HG03139 (cell line): ENCODE measurements around the gene SIRPB1.
"Not testable (repeated sequence)": the region's sequence is repeated elsewhere in the genome, so short reads cannot be mapped to it uniquely, and the experiment has no call there.

Experiments
- ATAC-seq: cut with Tn5 transposase; IDR thresholded peaks from one replicate; pipeline ENCODE4 v1.9.1; 2021; ENCODE audit not compliant: unreplicated experiment

The SIRPB1 gene

DNA sequence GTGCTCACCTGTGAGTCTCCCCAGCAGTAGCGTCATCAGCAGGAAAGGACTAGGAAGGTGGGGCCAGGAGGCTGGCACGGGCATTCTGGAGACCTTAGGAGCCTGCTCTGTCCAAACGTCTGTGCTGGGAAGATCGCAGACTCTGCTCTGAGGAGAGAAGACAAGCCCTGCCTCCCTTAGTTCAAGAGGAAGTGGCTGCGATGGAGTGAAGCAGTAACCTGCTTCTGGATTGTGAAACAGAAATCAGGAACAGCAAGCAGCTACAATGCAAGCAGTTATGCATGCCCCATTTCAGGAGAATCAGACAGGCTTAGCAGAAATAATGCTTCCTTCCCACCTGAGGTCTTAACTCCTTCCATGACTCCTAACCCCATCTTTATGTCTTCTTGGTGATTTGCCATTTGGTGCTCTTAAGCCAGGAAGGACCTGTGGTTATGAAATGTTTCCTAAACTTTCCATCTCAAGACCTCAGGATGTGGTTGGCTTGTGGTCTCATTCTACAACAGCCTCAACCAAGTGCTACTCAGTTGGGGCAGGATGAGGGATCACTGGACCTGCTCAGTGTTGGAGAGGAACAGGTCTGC, at the start of gene SIRPB1:
Gene SIRPB1 (minus strand): TSS at position 149 of the 584 bp plus-strand sequence. CDS start 65 bp downstream, at position 84.
- no peak for ATAC-seq

GRCh38 chr20:1669304-1669703, 49.5 kb upstream of the SIRPB1 start:
- ATAC-seq = no peak

DNA sequence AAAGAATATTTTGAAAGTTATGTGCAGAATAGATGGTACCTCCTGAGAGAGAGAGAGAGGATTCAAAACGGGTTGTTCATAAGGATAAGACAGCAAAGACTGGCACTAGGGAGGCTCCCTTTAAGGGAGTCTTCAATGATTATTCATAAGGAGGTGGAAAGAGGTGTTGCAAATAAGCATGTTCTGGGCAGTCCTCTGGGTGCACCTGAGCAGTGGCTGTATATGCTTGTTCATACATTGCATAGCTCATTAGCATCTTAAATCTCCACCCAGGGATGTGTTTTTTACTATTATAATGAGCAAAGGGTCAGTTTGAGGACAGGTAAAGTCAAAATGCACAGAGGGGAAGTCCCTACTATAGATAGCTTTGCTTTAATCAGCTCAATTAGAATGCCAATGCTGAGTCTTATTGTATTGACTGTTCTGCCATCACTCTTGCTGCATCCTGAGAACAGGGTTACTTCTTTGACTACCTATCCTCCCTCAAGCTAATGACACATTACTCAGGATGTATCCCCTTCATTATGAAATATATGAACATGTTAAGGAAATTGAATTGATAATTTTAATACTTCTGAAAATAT, 47.8 kb upstream of the SIRPB1 start:
- ATAC-seq = no peak

- no peak for ATAC-seq
Measured at GRCh38 chr20:1666802-1667201, 47.0 kb upstream of the SIRPB1 start.

- ATAC-seq = no peak
Measured at GRCh38 chr20:1665345-1665744, 45.5 kb upstream of the SIRPB1 start.

GRCh38 chr20:1664911-1665310, 45.1 kb upstream of the SIRPB1 start:
- ATAC-seq = no peak

DNA sequence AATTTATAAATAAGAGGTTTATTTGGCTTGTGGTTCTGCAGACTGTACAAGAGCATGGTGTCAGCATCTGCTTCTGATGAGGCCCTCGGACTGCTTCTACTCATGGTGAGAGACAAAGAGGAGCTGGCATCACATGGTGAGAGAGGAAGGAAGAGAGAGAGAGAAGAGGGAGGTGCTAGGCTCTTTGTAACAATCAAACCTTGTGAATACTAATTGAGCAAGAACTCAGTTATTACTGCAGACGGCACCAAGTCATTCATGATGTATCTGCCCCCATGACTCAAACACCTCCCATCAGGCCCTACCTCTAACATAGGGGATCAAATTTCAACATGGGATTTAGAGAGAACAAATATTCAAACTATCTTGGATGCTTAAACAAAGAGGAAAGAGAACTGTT, 44.1 kb upstream of the SIRPB1 start:
- ATAC-seq = no peak

DNA sequence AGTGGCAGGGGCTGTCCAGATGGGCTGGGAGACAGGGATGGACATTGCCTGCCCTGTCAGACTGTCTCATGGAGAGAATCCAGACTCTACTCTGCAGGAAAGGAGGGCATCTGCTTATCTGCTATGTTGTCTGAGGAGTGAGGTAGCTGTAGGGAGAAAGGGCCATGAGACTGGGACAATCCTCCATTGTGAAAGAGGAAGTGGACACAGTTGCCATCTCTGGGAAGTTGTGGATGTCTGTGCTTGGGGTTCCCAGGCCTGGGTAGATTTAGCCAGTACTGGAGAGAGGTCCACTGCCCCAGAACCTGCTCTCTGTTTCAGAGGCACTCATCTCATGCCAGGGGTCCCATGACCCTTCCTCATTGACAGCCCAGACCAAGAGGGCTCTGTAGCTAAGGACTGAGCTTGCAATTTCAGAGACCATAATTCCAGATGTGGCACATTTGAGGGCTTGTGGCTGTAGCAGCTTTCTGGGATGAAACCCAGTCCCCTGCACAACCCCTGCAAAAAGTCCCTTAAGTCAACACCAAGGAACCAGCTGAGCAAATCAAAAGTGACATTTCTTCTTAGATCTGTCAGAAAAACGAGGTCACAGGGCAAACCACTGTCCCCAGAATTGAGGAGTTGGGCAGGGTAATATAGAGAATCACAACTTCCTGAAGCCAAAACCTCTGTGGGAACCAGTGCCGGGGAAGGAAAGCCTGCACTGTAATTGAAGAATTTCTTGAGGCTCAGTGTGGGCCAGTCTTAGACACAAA, 41.9 kb upstream of the SIRPB1 start:
- ATAC-seq = no peak

GRCh38 chr20:1660246-1660645, 40.4 kb upstream of the SIRPB1 start:
- ATAC-seq = no peak

- ATAC-seq = no peak
Measured at GRCh38 chr20:1657556-1658334, 37.9 kb upstream of the SIRPB1 start, which contains the start of gene SIRPG. Gene SIRPG, minus strand, starts transcription at chr20:1657779. Its CDS starts 65 bp downstream, at chr20:1657714.

- ATAC-seq = no peak
Measured at GRCh38 chr20:1656844-1657243, 37.0 kb upstream of the SIRPB1 start.

DNA sequence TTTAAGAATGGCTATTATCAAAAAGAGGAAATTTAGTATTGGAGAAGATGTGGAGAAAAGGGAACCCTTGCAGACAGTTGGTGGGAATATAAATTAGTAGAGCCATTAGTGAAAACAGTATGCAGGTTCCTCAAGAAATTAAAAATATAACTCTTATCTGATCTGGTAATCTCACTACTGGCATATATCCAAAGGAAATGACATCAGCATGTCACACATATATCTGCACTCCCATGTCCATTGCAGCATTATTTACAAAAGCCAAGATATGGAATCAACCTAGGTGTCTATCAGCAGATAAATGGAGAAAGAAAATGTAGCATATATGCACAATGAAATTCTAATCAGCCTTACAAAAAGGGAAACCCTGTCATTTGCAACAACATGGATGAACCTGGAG, 35.2 kb upstream of the SIRPB1 start:
- ATAC-seq = no peak

GRCh38 chr20:1652960-1653359, 33.2 kb upstream of the SIRPB1 start:
- ATAC-seq = no peak

DNA sequence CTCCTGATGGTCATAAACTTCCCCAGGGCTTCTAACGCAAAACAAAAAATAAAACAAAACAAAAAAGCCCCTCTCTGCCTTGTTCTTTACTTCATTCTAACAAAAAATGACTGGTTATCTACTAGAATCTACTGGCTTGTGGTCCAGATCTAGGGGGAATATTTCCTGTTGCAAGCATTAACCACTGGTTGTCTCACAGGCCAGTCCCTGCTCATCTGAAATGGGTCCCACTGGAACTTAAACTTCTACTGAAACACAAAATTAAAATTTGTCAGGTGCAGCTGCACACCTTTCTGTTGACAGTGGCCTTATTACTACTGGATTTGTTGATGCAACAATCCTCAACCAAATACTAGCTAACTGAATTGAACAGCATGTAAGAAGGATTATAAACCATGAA, 32.3 kb upstream of the SIRPB1 start:
- ATAC-seq = no peak

- no peak for ATAC-seq
Measured at GRCh38 chr20:1651268-1652058, 31.7 kb upstream of the SIRPB1 start.

DNA sequence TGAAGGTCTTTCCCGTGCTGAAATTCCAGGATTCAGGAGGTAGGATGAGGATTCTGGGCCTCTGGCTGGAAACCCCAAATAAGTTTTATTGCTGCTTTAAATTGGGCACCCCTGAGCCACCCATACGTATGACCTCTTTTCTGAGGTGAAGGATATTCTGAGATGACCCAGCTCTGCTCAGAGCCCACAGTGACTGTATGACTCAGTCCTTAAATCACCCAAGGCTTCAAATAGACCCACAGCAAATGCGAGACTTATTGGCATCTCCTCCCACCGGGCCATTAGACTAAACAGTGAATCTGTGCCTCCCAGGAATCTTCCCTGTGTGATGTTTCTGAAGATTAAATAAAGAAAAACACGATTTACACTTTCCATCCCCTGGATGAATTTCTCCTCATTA, 28.3 kb upstream of the SIRPB1 start:
- ATAC-seq = no peak

- ATAC-seq = no peak
Measured at GRCh38 chr20:1646975-1647431, 27.2 kb upstream of the SIRPB1 start.

DNA sequence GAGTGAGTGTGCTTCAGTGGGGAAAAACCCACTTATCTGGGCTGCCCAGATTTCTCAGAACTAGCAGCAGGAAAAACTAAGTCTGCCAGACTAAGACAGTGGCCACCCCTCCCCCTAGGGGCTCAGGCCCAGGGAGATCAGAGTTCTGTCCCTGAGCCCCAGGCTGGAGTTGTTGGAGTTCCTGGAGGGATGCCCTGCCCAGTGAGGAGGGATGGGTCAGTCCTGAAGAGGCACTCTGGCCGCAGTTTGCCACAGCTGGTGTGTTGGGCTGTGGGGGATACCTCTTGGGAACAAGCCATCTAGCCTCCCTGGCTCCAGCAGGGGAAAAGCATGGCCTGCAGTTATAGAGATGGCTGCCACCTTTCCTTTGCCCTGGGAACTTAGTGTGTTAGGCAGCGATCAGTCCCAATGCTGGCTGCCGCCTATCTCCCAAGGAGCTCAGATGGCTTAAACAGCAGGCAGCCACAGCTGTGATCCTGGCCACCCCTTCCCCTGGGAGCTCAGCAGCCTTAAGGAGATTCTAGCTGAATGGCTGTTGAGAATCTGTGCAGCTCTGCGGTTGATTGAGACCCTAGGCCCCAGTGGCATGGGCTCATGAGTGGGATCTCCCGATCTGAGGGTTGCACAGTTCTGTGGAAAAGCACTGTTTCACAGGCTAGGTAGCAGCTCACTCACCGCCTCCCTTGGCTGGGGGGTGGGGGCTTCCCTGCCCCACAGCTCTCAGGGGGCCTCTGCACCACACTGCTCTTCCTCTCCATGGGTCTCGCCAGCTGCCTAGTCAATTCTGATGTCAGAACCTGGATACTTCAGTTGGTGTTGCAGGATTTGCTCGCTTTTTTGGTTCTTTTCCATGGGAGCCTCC, 24.5 kb upstream of the SIRPB1 start:
- no peak for ATAC-seq

DNA sequence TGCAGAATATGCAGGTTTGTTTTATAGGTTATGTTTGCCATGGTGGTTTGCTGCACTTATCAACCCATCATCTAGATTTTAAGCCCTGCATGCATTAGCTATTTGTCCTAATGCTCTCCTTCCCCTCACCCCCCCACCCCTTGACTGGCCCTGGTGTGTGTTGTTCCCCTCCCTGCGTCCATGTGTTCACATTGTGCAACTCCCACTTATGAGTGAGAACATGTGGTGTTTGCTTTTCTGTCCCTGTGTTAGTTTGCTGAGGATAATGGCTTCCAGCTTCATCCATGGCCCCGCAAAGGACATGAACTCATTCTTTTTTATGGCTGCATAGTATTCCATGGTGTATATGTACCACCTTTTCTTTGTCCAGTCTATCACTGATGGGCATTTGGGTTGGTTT, 18.8 kb upstream of the SIRPB1 start:
- not testable (repeated sequence) for ATAC-seq

- no peak for ATAC-seq
Measured at GRCh38 chr20:1637755-1638154, 17.9 kb upstream of the SIRPB1 start.
